SU-DHL-6 (cell line): ENCODE data around the gene NTM.

ENCODE experiments used
- H2AFZ ChIP-seq: fragments of 200-600 bp; sonication (generic); 2 replicates; pipeline ENCODE4 v1.6.1; 2014; ENCODE audit warnings: low read depth, mild to moderate bottlenecking, moderate library complexity, mixed read lengths, antibody characterized with exemption, low read length; ENCODE audit not compliant: severe bottlenecking
- H3F3A ChIP-seq: fragments of 200-600 bp; shearing (Covaris generic); 2 replicates; pipeline ENCODE4 v1.6.0; 2016; ENCODE audit warnings: antibody characterized with exemption, mild to moderate bottlenecking; ENCODE audit not compliant: insufficient read depth
- H3K27ac ChIP-seq: fragments of 200-600 bp; sonication (generic); 2 replicates; pipeline ENCODE4 v1.5.1; 2016; ENCODE audit warnings: low read depth, mild to moderate bottlenecking, low read length, moderate library complexity, mixed read lengths
- H3K27me3 ChIP-seq: fragments of 200-600 bp; sonication (generic), shearing (Covaris generic); 2 replicates; pipeline ENCODE4 v1.6.0; 2014; ENCODE audit warnings: mild to moderate bottlenecking, low read length
- H3K36me3 ChIP-seq: fragments of 200-600 bp; sonication (generic); 2 replicates; pipeline ENCODE4 v1.6.1; 2014; ENCODE audit warnings: mild to moderate bottlenecking, low read length, mixed read lengths
- H3K4me2 ChIP-seq: fragments of 300-600, 200-600 bp; shearing (Covaris generic), sonication (generic); 2 replicates; pipeline ENCODE4 v1.6.0; 2014; ENCODE audit warnings: low read length, low read depth, mild to moderate bottlenecking; ENCODE audit not compliant: poor library complexity, severe bottlenecking
- H3K4me3 ChIP-seq: fragments of 200-600 bp; sonication (generic); 2 replicates; pipeline ENCODE4 v1.5.1; 2014; ENCODE audit warnings: antibody characterized with exemption, low read length, mild to moderate bottlenecking, mixed read lengths; ENCODE audit not compliant: insufficient read depth, poor library complexity, severe bottlenecking
- H3K79me2 ChIP-seq: fragments of 200-600 bp; sonication (generic); 2 replicates; pipeline ENCODE4 v1.6.1; 2014; ENCODE audit warnings: mild to moderate bottlenecking, low read length, moderate library complexity; ENCODE audit not compliant: insufficient read depth
- H3K9ac ChIP-seq: fragments of 200-600 bp; sonication (generic); 2 replicates; pipeline ENCODE4 v1.7.0; 2014; ENCODE audit warnings: mild to moderate bottlenecking, low read length
- H3K9me2 ChIP-seq: fragments of 200-600 bp; sonication (generic); replicated peaks from 2 replicates; pipeline ENCODE4 v1.6.1; 2014; ENCODE audit warnings: low read length; ENCODE audit not compliant: insufficient read depth
- H3K9me3 ChIP-seq: fragments of 200-600 bp; sonication (generic); 2 replicates; pipeline ENCODE4 v1.6.1; 2014; ENCODE audit warnings: low read length, mixed read lengths; ENCODE audit not compliant: insufficient read depth
- H4K20me1 ChIP-seq: fragments of 200-600 bp; sonication (generic); 2 replicates; pipeline ENCODE4 v1.6.1; 2014; ENCODE audit warnings: low read depth, mild to moderate bottlenecking, antibody characterized with exemption, low read length, moderate library complexity, mixed read lengths
- CTCF ChIP-seq: fragments of 200-600 bp; sonication (generic); IDR thresholded peaks from one replicate; pipeline ENCODE4 v1.5.1; 2017; ENCODE audit warnings: antibody characterized with exemption, mild to moderate bottlenecking, low read length, moderate library complexity; ENCODE audit not compliant: insufficient read depth, poor library complexity, severe bottlenecking
- EZH2phosphoT487 ChIP-seq: fragments of 200-600 bp; sonication (generic), shearing (Covaris generic); conservative IDR thresholded peaks from 2 replicates; pipeline ENCODE4 v1.6.1; 2018; ENCODE audit warnings: mild to moderate bottlenecking, antibody characterized with exemption, low read length, moderate library complexity, mixed read lengths

Gene NTM

GRCh38 chr11:132122735-132123134 lies 752.3 kb downstream of the NTM start:
- no peaks in the 10 kb centered on the region for H3F3A ChIP-seq
- H3K9me3 ChIP-seq, result no peaks in the 10 kb centered on the region
- no peak overlapping the region for H3K4me2 ChIP-seq
- H3K36me3 ChIP-seq, result no peaks in the 10 kb centered on the region
- H3K9me2 ChIP-seq, result no peaks in the 10 kb centered on the region
- no peak overlapping the region for H3K27ac ChIP-seq
- H3K4me3 ChIP-seq, result no peak overlapping the region
- TF ChIP-seq CTCF (no peak), EZH2phosphoT487 (no peak)
- no peaks in the 10 kb centered on the region for H3K79me2 ChIP-seq
- H3K9ac ChIP-seq, result no peak overlapping the region
- no peak overlapping the region for H2AFZ ChIP-seq
- no peaks in the 10 kb centered on the region for H3K27me3 ChIP-seq
- H4K20me1 ChIP-seq, result no peaks in the 10 kb centered on the region

- H3K36me3 ChIP-seq, result no peaks in the 10 kb centered on the region
- H3K79me2 ChIP-seq, result no peaks in the 10 kb centered on the region
- TF ChIP-seq EZH2phosphoT487 (no peak), CTCF (no peak)
- no peak overlapping the region for H2AFZ ChIP-seq
- no peaks in the 10 kb centered on the region for H3F3A ChIP-seq
- H3K9me2 ChIP-seq, result no peaks in the 10 kb centered on the region
- no peak overlapping the region for H3K27ac ChIP-seq
- H4K20me1 ChIP-seq, result no peaks in the 10 kb centered on the region
- H3K27me3 ChIP-seq, result no peaks in the 10 kb centered on the region
- no peaks in the 10 kb centered on the region for H3K9me3 ChIP-seq
- no peak overlapping the region for H3K4me2 ChIP-seq
- no peak overlapping the region for H3K9ac ChIP-seq
- H3K4me3 ChIP-seq, result no peak overlapping the region
Measured at GRCh38 chr11:132123449-132123848, 753.0 kb downstream of the NTM start.

GRCh38 chr11:132123854-132124835 lies 753.7 kb downstream of the NTM start:
- Histone ChIP-seq H3K36me3 (no peaks in the 10 kb centered on the region), H3K9me2 (no peaks in the 10 kb centered on the region), H3K9me3 (no peaks in the 10 kb centered on the region), H3K79me2 (no peaks in the 10 kb centered on the region), H3K9ac (no peak overlapping the region), H3K27ac (no peak overlapping the region), H3K27me3 (no peaks in the 10 kb centered on the region), H3F3A (no peaks in the 10 kb centered on the region), H3K4me3 (no peak overlapping the region), H4K20me1 (no peaks in the 10 kb centered on the region), H2AFZ (no peak overlapping the region), H3K4me2 (no peak overlapping the region)
- TF ChIP-seq EZH2phosphoT487 (no peak), CTCF (no peak)
